ENCODE data around the gene PRKAR2A. TPM values are rescaled to one million over a fixed set of nuclear protein-coding genes. Genes with fewer than 3 reads are reported as not detected.

Gene PRKAR2A
- 10 to 100 TPM; 16.0 to 21.4 (median 17.9) TPM for polyA plus RNA-seq

DNA sequence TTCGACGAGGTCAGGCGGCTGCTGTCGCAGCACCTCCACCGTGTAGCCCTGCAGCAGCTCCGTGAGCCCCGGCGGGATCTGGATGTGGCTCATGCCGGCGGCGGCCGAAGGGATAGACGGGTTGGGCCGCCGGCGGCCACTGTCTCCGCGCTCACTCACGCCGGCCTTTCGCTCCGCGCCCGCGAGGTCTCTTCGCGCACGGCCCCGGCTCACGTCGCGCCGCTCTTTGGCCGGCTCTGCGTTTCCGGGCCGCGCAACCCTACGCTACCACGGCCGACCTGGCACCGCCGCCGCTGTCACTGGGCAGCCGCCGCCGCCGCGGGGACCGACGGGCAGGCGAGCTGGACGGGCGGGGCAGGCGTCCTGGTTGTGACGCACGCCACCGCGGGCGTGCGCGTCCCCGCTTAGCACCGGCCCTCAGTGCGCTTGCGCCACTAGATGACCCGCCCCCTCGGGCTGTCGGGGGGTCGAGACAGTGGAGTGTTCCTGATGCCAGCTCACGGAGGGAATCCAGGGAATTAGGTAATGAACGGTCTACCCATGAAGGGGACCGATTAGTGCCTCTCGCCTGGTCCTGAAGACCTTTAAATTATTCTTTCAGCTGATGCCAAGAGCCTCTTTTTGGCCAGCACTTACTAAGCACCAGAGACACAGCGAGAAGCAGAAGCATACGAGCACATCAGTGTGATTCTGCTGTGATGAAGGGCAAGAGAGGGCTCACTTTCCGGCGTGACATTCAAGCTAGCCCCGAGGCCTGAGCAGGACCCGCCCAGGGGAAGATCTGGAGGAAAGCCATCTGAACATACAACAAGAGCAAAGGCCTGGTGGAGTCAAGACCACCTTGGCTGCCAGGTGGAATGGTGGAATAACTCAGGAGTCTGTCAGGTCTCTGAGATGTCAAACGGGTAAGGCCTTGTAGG lies at the start of gene PRKAR2A:
Gene PRKAR2A (minus strand): TSS at position 371 of the 920 bp plus-strand sequence. CDS start 278 bp downstream, at position 93.
- H3K4me3 Mint-ChIP-seq: peak within 1 kb of the TSS; percentile 91 to 95 (median 93)
- peak within 1 kb of the TSS; percentile 96 to 99 (median 99) for H3K27ac Mint-ChIP-seq
- peaks cover 31 to 35% of the 10 kb centered on the region in 2 donors for H3K4me1 Mint-ChIP-seq
- no peaks in the 10 kb centered on the region for H3K36me3 Mint-ChIP-seq
- peaks cover 0 to 5% (median 5%) of the 10 kb centered on the region in 3 donors for H3K27me3 Mint-ChIP-seq (ENCODE audit: low read depth in 3 of 3)
- H3K9me3 Mint-ChIP-seq: no peaks in the 10 kb centered on the region
- peak; percentile 92 for DNase-seq

DNA sequence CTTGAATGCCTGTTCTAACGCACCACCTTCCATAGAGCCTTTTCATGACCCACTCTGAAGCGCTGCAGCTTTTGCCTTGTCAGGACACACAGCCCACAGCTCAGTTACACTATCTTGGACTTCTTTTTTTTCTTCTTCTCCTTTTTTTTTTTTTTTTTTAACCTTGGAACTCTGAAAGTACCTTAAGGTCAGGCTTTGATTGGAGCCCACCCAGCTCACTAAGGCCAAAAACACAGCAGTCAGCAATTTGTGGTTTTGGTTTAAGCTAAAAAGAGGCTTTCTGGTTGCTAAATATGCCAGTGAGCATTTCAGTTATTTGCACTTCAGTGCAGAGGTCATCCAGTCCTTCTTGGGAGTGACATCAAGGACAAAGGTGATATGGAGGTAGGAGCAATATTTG lies 49.3 kb upstream of the PRKAR2A start:
- Mint-ChIP-seq H3K27ac (peak overlapping the region; percentile 89 to 95 (median 92)), H3K9me3 (no peaks in the 10 kb centered on the region), H3K27me3 (ENCODE audit: low read depth in 3 of 3) (peaks cover 4 to 15% (median 6%) of the 10 kb centered on the region in 3 donors), H3K4me3 (peak overlapping the region; percentile 62 to 95 (median 87)), H3K36me3 (peaks cover 3 to 4% (median 4%) of the 10 kb centered on the region in 3 donors), H3K4me1 (peaks cover 50 to 59% of the 10 kb centered on the region in 2 donors)
- no peak for DNase-seq

DNA sequence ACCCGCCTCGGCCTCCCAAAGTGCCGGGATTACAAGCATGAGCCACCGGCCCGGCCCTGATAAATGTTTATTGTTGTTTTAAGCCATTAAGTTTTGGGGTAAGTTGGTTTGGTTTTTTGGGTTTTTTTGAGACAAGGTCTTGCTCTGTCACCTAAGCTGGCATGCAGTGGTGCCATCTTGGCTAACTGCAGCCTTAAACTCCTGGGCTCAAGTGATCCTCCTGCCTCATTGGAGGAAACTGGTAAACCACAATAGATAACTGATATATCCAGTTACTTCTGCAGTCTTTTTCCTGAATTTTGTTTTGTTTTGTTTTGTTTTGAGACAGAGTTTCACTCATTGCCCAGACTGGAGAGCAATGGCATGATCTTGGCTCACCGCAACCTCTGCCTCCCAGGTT lies 46.8 kb upstream of the PRKAR2A start:
- Mint-ChIP-seq H3K27ac (peak overlapping the region in 4 of 6 donors; percentile 21 to 34 (median 24)), H3K9me3 (no peaks in the 10 kb centered on the region), H3K4me3 (no peak overlapping the region), H3K27me3 (ENCODE audit: low read depth in 3 of 3) (peaks cover 2 to 15% (median 5%) of the 10 kb centered on the region in 3 donors), H3K4me1 (peaks cover 46 to 51% of the 10 kb centered on the region in 2 donors), H3K36me3 (peaks cover 3 to 11% (median 4%) of the 10 kb centered on the region in 3 donors)
- no peak for DNase-seq

DNA sequence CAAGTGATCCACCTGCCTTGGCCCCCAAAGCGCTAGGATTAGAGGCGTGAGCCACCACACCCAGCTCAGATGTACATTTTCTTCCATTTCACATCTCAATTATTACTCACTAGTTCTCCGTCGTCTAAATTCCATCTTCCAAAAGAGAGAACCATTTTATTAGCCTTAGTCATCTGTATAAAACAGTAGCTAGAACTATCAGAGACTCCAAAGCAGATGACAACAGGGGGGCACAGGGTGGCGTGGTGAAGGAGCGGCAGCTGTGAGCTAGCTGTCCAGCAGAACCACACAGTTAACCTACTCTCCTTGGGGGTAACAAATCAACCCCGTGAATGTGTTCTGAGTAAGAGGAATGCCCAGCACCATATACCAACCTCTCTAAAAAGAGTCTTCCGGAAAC lies 43.9 kb upstream of the PRKAR2A start:
- Mint-ChIP-seq H3K27ac (no peak overlapping the region), H3K27me3 (ENCODE audit: low read depth in 3 of 3) (peaks cover 0 to 2% (median 0%) of the 10 kb centered on the region in 3 donors), H3K36me3 (peaks cover 0 to 19% (median under 1%) of the 10 kb centered on the region in 3 donors), H3K4me3 (no peak overlapping the region), H3K9me3 (no peaks in the 10 kb centered on the region), H3K4me1 (peaks cover 23 to 39% of the 10 kb centered on the region in 2 donors)
- no peak for DNase-seq

DNA sequence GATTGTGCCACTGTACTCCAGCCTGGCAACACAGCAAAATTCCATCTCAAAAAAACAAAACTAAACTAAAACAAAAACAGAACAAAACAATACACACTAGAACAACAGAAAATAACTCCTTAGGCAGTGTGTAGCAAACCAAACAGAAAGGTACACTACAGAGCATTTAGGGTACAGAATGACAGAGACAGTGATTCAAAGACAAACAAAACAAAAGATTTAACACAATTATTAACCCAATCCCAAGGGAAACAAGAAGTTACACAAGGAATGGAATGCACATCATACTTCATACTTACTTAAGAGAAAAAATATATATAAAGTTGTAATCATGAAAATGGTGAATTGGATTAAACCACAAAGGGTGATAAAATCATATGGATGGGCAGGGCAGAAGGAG lies 38.1 kb upstream of the PRKAR2A start:
- peaks cover 0 to 22% (median 4%) of the 10 kb centered on the region in 3 donors for H3K36me3 Mint-ChIP-seq
- H3K27me3 Mint-ChIP-seq (ENCODE audit: low read depth in 3 of 3): peaks cover 0 to 3% (median 0%) of the 10 kb centered on the region in 3 donors
- peaks cover 15 to 43% of the 10 kb centered on the region in 2 donors for H3K4me1 Mint-ChIP-seq
- H3K9me3 Mint-ChIP-seq: no peaks in the 10 kb centered on the region
- no peak for DNase-seq
- peak overlapping the region in 1 of 6 donors; percentile 46 for H3K27ac Mint-ChIP-seq
- no peak overlapping the region for H3K4me3 Mint-ChIP-seq

DNA sequence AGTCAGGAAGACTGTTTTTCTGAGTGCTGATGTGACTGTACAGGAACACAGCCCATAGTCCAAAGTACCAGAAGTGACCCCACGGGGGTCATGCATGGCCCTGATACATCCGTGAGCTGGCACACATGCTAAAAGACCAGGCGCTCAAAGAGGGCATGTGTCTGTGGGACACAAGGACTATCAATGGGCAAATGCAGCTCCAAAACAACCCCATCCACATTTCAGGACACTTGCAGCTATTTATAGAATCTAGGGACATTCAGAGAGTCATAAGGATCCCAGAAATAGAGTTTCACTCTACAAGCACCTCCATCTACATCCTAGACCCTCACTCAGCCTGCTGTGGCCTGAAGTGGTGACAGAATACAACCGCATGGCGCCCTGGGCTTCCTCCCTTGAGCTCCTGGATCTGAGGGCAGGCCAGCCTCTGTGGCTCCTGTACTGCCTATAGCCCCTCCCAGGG lies 34.0 kb upstream of the PRKAR2A start:
- Mint-ChIP-seq H3K27me3 (ENCODE audit: low read depth in 3 of 3) (peaks cover 0 to 3% (median 3%) of the 10 kb centered on the region in 3 donors), H3K9me3 (no peaks in the 10 kb centered on the region), H3K4me1 (peaks cover 8 to 27% of the 10 kb centered on the region in 2 donors), H3K36me3 (peaks cover 0 to 17% (median 4%) of the 10 kb centered on the region in 3 donors), H3K4me3 (no peak overlapping the region), H3K27ac (peak overlapping the region in 2 of 6 donors; percentile 11 to 23)
- DNase-seq: no peak

DNA sequence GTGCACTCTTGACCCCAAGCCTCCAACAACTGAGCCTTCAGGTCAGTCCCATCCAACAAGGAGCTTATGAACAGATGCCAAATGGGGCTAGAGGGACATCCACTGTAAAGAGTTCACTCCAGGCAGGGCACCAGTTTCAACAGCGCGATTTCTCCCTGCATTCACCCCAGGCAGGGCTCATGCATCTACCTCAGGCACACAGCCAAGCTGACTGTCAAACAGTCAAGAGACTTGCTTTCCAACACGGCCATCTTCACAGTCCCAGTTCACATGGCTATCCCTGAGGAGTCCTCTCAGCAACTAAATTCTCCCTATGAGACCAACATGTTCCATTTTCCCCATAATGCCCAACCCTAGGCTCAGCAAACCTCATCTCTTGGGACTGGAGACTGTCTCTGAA lies 33.3 kb upstream of the PRKAR2A start:
- no peak for DNase-seq
- Mint-ChIP-seq H3K27ac (peak overlapping the region in 4 of 6 donors; percentile 23 to 66 (median 49)), H3K4me3 (no peak overlapping the region), H3K4me1 (peaks cover 8 to 22% of the 10 kb centered on the region in 2 donors), H3K9me3 (no peaks in the 10 kb centered on the region), H3K36me3 (peaks cover 0 to 17% (median 4%) of the 10 kb centered on the region in 3 donors), H3K27me3 (ENCODE audit: low read depth in 3 of 3) (peaks cover 0 to 3% (median 3%) of the 10 kb centered on the region in 3 donors)

DNA sequence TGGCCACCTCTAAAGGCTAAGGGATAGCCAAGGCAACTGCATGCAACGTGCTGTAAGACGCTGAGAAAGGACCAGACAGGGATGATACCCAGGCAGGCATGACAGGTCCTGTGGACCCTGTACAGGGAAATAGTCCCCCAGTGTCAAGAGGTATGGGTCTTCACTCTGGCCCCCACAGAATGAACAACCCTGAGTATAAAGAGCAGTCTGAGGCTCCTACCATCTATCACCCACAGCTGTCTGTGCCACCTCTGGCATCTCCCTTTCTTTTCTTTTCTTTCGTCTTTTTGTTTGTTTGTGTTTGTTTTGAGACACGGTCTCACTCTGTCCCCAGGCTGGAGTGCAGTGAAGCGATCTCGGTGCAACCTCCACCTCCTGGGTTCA lies 32.3 kb upstream of the PRKAR2A start:
- H3K27me3 Mint-ChIP-seq (ENCODE audit: low read depth in 3 of 3): peaks cover 0 to 3% (median 3%) of the 10 kb centered on the region in 3 donors
- peaks cover 7 to 12% of the 10 kb centered on the region in 2 donors for H3K4me1 Mint-ChIP-seq
- peaks cover 0 to 13% (median 4%) of the 10 kb centered on the region in 3 donors for H3K36me3 Mint-ChIP-seq
- H3K27ac Mint-ChIP-seq: peak overlapping the region in 5 of 6 donors; percentile 23 to 80 (median 62)
- H3K9me3 Mint-ChIP-seq: no peaks in the 10 kb centered on the region
- H3K4me3 Mint-ChIP-seq: no peak overlapping the region
- no peak for DNase-seq

DNA sequence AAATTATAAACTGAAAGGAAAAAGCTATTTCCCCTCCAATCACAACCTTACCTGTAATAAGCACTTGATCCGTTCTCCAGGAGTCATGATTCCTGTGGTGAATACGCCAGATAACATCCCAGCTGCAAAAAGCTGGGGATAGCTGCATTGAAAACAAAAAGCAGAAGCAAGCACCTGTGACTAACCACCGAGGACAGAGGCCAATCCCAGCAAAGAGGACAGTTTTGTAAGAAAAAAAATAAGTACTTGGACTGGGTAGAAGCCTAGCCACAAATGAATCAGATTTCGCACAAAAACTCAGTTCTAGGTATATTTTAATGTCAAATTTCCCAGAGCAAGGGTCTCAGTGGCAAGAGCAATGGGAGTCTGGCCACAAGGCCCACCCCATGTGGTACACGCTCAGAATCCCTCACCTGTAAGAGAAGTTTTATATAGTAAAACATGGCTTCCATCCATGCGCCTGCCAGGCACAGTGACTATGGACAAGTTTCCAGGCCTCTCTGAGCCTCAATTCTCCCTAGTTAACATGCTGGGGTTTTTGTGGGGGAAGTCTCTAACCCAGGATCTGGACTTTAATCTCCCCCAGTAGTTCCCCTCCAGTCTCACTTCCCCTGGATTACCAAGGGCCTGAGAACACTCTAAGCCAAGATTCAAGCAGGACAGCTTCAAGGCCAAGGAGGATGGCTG lies 31.8 kb upstream of the PRKAR2A start:
- Mint-ChIP-seq H3K4me1 (peaks cover 7% of the 10 kb centered on the region in 2 donors), H3K36me3 (peaks cover 0 to 8% (median 4%) of the 10 kb centered on the region in 3 donors), H3K4me3 (no peak overlapping the region), H3K27me3 (ENCODE audit: low read depth in 3 of 3) (peaks cover 0 to 3% (median 3%) of the 10 kb centered on the region in 3 donors), H3K9me3 (no peaks in the 10 kb centered on the region), H3K27ac (peak overlapping the region; percentile 35 to 80 (median 66))
- DNase-seq: no peak

DNA sequence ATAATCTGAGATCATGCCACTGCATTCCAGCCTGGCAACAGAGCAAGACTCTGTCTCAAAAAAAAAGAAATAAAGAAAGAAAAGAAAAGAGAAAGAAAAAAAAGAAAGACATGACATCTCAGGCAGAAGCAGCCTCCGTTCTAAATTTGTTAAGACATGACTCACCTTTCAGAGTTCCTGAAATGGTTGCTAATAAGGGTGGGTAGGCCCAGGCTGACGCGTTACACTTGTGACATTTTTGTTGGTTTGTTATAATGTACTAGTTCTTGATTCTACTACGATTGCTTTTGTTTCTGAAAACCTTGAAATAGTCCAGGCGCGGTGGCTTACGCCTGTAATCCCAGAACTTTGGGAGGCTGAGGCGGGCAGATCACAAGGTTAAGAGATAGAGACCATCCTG lies 30.0 kb upstream of the PRKAR2A start:
- no peak for DNase-seq
- H3K36me3 Mint-ChIP-seq: peaks cover 0 to 5% (median 4%) of the 10 kb centered on the region in 3 donors
- peaks cover 6 to 7% of the 10 kb centered on the region in 2 donors for H3K4me1 Mint-ChIP-seq
- H3K27ac Mint-ChIP-seq: peak overlapping the region in 1 of 6 donors; percentile 41
- H3K27me3 Mint-ChIP-seq (ENCODE audit: low read depth in 3 of 3): peaks cover 0 to 3% (median 0%) of the 10 kb centered on the region in 3 donors
- H3K4me3 Mint-ChIP-seq: no peak overlapping the region
- H3K9me3 Mint-ChIP-seq: no peaks in the 10 kb centered on the region

DNA sequence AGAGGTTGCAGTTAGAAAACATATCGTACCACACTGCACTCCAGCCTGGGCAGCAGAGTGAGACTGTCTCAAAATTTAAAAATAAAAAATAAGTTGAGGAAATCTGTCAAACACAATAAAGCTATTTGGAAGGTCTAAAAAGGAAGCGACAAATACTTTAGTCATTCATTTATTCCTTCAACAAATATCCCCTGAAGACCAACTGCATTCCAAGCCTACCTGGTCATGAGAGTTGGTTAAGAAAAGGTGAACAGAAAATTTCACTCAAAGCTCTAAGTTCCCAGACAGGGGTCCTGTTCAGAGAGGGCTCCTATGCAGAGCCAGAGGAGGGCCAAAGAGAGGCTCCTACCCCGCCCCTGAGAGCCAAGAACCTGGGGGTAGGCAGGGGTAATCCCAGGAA lies 15.4 kb upstream of the PRKAR2A start:
- DNase-seq: no peak
- peaks cover 3 to 9% of the 10 kb centered on the region in 2 donors for H3K4me1 Mint-ChIP-seq
- peaks cover 7 to 28% (median 24%) of the 10 kb centered on the region in 3 donors for H3K36me3 Mint-ChIP-seq
- H3K9me3 Mint-ChIP-seq: no peaks in the 10 kb centered on the region
- H3K27ac Mint-ChIP-seq: no peak overlapping the region
- no peak overlapping the region for H3K4me3 Mint-ChIP-seq
- H3K27me3 Mint-ChIP-seq (ENCODE audit: low read depth in 3 of 3): no peaks in the 10 kb centered on the region

DNA sequence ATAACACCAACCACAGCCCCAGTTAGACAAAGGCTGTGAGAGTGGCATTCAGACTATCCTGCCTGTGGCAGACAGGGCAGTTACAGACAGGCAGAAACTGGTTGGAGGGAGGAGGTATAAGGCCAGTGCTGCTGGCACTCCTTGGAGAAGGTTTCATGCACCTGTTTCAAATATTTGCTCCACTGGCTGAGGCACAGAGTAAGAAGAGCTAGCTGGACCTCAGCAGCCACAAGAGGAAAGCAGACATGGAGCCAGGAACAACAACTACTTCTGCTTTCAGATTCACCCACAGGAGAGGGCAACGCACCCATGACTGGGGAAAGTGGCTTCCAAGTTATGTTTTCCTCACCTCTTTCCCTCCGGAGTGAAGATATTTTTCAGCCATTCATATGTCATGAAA lies 11.5 kb upstream of the PRKAR2A start:
- peaks cover 11 to 37% (median 25%) of the 10 kb centered on the region in 3 donors for H3K36me3 Mint-ChIP-seq
- DNase-seq: no peak
- no peak overlapping the region for H3K4me3 Mint-ChIP-seq
- peaks cover 0 to under 1% of the 10 kb centered on the region in 2 donors for H3K4me1 Mint-ChIP-seq
- peak overlapping the region in 1 of 6 donors; percentile 9 for H3K27ac Mint-ChIP-seq
- no peaks in the 10 kb centered on the region for H3K9me3 Mint-ChIP-seq
- H3K27me3 Mint-ChIP-seq (ENCODE audit: low read depth in 3 of 3): no peaks in the 10 kb centered on the region

DNA sequence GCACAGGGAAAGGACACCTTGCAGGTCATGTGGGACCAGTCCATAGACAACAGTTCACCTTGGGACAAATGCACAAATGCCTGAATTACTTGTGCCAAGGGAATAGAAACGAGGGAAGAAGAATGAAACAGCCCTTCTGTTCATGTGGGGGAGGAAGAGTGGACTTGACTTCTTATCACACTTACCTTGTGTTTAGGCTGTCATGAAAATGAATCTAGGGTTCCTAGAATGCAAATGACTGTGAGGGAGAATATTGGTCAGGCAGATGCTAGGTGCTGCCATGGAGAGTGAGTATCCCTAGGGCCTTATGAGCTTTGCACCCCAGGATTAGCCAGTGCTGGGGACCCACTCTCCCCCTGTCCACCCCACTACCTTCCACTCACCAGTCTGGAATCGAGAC lies 11.0 kb upstream of the PRKAR2A start:
- peak overlapping the region in 2 of 6 donors; percentile 9 to 20 for H3K27ac Mint-ChIP-seq
- no peak for DNase-seq
- H3K4me3 Mint-ChIP-seq: no peak overlapping the region
- no peaks in the 10 kb centered on the region for H3K9me3 Mint-ChIP-seq
- H3K27me3 Mint-ChIP-seq (ENCODE audit: low read depth in 3 of 3): no peaks in the 10 kb centered on the region
- peaks cover 11 to 42% (median 28%) of the 10 kb centered on the region in 3 donors for H3K36me3 Mint-ChIP-seq
- H3K4me1 Mint-ChIP-seq: peaks cover 5% of the 10 kb centered on the region in 2 donors

Measured in immature natural killer cell (primary cell).